ENCODE data around the gene ALOX12. TPM values are rescaled to one million over a fixed set of nuclear protein-coding genes. Genes with fewer than 3 reads are reported as not detected.
"Not testable (repeated sequence)": the region's sequence is repeated elsewhere in the genome, so short reads cannot be mapped to it uniquely, and the experiment has no call there.

Gene ALOX12
- total RNA-seq, 2 experiments from 2014 or later = not detected

DNA sequence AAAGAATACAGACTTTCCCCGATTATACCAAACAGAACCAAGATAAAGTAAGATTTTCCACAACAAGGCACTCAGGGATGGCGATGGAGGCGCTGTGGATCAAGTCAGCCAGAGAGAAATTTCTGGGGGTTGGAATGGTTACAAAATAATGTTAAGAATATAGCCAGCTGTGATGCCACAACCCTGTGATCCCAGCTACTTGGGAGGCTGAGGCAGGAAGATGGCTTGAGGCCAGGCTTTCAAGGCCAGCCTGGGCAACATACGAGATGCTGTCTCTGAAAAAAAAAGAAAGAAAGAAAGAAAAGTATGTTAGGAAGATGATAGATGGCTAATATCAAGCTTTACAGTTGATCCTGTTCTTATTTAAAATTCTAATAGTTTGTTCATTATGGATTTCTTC is 10.6 kb upstream of the ALOX12 start:
- H3K4me3 Mint-ChIP-seq = no peak overlapping the region
- DNase-seq (no peak), ATAC-seq (no peak)
- H3K27me3 Mint-ChIP-seq = no peaks in the 10 kb centered on the region
- ChIA-PET CTCF (interaction anchor here (0.6 to 2.4 kb wide), 6 partner anchors 15 to 1752 kb away, joined by 3 to 8 read pairs (median 4); no protein-coding TSS in a partner anchor), POLR2A (no interaction called here)
- intact Hi-C loops (cut with DNase I, micrococcal nuclease) = no loop called here
- H3K4me1 Mint-ChIP-seq = peaks cover 12% of the 10 kb centered on the region
- H3K36me3 Mint-ChIP-seq (ENCODE audit: low read depth) = no peaks in the 10 kb centered on the region
- H3K27ac Mint-ChIP-seq = no peak overlapping the region
- no peaks in the 10 kb centered on the region for H3K9me3 Mint-ChIP-seq (ENCODE audit: low read depth)

DNA sequence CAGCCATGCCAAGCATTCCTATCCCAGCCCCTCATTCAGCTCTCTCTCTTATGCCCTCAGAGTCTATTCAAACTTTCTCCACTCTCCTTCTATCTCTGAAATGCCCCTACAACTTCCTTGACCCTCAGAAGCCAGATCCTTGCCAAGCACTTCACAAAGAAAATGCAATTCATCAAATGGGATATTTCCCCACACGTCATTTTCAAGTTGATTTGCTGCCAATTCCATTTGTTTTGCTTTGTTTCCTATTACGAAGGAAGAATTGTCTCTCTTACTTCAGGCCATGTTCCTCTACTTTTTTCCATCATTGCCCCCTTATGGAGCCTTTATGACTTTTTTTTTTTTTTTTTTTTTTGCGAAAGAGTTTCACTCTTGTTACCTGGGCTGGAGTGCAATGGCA is 9.2 kb upstream of the ALOX12 start:
- no peak for DNase-seq
- H3K4me1 Mint-ChIP-seq = peaks cover 2% of the 10 kb centered on the region
- H3K4me3 Mint-ChIP-seq = no peak overlapping the region
- H3K9me3 Mint-ChIP-seq (ENCODE audit: low read depth) = no peaks in the 10 kb centered on the region
- ATAC-seq = no peak
- CTCF ChIA-PET = interaction anchor here (1.0 to 1.7 kb wide), 2 partner anchors 13 to 59 kb away, joined by 3 to 6 read pairs; no protein-coding TSS in a partner anchor
- intact Hi-C loops (cut with DNase I, micrococcal nuclease) = no loop called here
- no peaks in the 10 kb centered on the region for H3K27me3 Mint-ChIP-seq
- no peak overlapping the region for H3K27ac Mint-ChIP-seq
- no peaks in the 10 kb centered on the region for H3K36me3 Mint-ChIP-seq (ENCODE audit: low read depth)
- POLR2A ChIA-PET = no interaction called here

DNA sequence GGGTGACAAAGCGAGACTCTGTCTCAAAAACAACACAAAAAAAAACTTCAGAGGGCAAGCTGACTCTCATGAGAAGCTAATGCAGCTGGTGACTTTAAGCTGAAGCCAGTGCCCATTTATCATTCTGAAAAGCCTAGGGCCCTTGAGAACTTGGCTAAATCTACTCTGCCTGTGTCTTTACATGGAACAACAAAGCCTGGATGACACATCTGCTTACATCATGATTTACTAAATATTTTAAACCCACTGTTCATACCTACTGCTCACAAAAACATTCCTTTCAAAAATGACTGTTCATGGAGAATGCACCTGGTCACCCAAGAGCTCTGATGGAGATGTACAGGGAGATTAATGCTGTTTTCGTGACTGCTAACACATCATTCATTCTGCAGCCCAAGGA is 6.1 kb upstream of the ALOX12 start:
- Mint-ChIP-seq H3K4me1 (peaks cover 2% of the 10 kb centered on the region), H3K9me3 (ENCODE audit: low read depth) (no peaks in the 10 kb centered on the region), H3K27me3 (no peaks in the 10 kb centered on the region), H3K36me3 (ENCODE audit: low read depth) (no peaks in the 10 kb centered on the region), H3K27ac (no peak overlapping the region), H3K4me3 (no peak overlapping the region)
- ChIA-PET POLR2A (no interaction called here), CTCF (interaction anchor here (0.6 to 1.2 kb wide), 4 partner anchors 13 to 193 kb away, joined by 3 to 7 read pairs (median 4); no protein-coding TSS in a partner anchor)
- DNase-seq (no peak), ATAC-seq (no peak)
- intact Hi-C loops (cut with DNase I, micrococcal nuclease) = no loop called here

DNA sequence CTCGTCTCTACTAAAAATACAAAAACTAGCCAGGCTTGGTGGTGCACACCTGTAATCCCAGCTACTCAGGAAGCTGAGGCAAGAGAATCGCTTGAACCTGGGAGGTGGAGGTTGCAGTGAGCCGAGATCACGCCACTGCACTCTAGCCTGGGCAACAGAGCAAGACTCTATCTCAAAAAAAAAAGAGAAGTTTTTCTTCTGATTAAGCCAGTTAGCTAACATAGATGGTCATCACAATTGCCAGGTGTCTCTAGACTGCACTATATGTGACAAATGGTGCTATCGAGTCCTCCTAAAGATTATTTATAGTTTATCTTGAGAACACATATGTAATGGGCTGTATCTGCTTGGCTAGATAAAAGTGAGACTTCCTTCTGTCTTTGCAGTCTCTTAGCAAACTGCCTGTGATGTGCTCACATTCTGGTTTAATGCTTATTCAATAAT is 2.2 kb upstream of the ALOX12 start:
- H3K4me3 Mint-ChIP-seq; ATAC-seq; H3K9me3 Mint-ChIP-seq (ENCODE audit: low read depth); H3K4me1 Mint-ChIP-seq; POLR2A ChIA-PET; H3K27me3 Mint-ChIP-seq; DNase-seq; H3K27ac Mint-ChIP-seq; intact Hi-C loops (cut with DNase I, micrococcal nuclease): not testable (repeated sequence)
- H3K36me3 Mint-ChIP-seq (ENCODE audit: low read depth) = peaks cover 13% of the 10 kb centered on the region
- CTCF ChIA-PET = interaction anchor here (1.0 to 2.1 kb wide), 4 partner anchors 9 to 83 kb away, joined by 3 to 9 read pairs (median 4); no protein-coding TSS in a partner anchor

DNA sequence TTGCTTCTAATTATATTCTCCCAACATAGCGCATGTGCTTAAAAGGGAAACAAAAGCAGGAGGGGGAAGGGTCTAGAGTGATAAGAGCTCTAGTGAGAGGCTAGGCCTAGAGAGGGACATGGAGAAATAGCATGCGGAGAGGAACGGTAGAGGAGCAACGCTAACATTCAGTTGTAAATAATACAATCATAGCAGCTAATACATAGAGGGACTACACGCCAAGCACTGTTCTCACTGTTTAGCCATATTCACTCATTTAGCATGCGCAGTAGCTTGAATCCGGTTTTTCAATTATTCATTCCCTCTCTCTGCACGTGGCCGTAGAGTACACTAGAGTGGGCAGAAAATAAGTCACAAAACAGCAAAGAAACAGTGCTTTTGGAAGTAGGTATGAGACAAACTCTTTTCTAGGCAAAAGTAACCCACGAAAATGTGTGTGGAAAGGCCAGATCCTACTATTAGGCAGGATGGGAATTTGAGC is 1.7 kb upstream of the ALOX12 start:
- CTCF ChIA-PET = interaction anchor here (1.0 to 2.1 kb wide), 5 partner anchors 9 to 83 kb away, joined by 3 to 14 read pairs (median 5); no protein-coding TSS in a partner anchor
- no peaks in the 10 kb centered on the region for H3K4me1 Mint-ChIP-seq
- no peak for DNase-seq
- intact Hi-C loops (cut with DNase I, micrococcal nuclease) = no loop called here
- no peak overlapping the region for H3K27ac Mint-ChIP-seq
- POLR2A ChIA-PET = no interaction called here
- peaks cover 13% of the 10 kb centered on the region for H3K36me3 Mint-ChIP-seq (ENCODE audit: low read depth)
- H3K27me3 Mint-ChIP-seq = no peaks in the 10 kb centered on the region
- H3K9me3 Mint-ChIP-seq (ENCODE audit: low read depth) = no peaks in the 10 kb centered on the region
- no peak for ATAC-seq
- no peak overlapping the region for H3K4me3 Mint-ChIP-seq

DNA sequence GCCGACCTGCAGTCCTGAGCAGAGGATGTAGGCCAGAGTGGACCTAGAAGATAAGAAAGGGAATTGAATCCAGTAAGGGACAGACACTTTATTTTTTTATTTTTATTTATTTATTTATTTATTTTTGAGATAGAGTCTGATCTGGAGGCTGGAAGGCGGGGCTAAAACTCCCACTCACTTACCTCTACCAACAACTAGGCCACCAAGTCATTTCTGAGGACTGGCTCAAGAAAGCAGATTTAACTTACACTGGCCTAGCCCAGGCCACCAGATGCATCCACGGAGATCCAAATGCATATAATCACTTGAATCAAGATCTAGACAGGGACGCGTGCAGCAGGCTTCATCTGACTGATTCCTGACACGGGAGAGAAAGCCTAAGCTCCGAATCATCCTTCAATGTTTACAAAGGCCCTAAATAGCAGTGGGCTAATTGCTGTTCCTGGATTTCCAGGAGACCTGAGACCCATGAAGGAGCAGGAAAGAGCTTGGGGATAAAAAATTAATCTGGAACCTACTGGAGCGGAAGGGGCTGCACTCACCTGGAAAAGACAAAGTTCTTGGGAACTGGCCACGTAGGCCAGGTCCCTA is 1.1 kb upstream of the ALOX12 start:
- DNase-seq = no peak
- intact Hi-C loops (cut with DNase I, micrococcal nuclease) = no loop called here
- H3K27ac Mint-ChIP-seq = no peak overlapping the region
- H3K9me3 Mint-ChIP-seq (ENCODE audit: low read depth) = no peaks in the 10 kb centered on the region
- CTCF ChIA-PET = interaction anchor here (1.0 to 2.1 kb wide), 4 partner anchors 9 to 84 kb away, joined by 4 to 14 read pairs (median 6); no protein-coding TSS in a partner anchor
- H3K4me3 Mint-ChIP-seq = no peak overlapping the region
- H3K36me3 Mint-ChIP-seq (ENCODE audit: low read depth) = peaks cover 13% of the 10 kb centered on the region
- no peaks in the 10 kb centered on the region for H3K27me3 Mint-ChIP-seq
- no peak for ATAC-seq
- no peaks in the 10 kb centered on the region for H3K4me1 Mint-ChIP-seq
- POLR2A ChIA-PET = no interaction called here

DNA sequence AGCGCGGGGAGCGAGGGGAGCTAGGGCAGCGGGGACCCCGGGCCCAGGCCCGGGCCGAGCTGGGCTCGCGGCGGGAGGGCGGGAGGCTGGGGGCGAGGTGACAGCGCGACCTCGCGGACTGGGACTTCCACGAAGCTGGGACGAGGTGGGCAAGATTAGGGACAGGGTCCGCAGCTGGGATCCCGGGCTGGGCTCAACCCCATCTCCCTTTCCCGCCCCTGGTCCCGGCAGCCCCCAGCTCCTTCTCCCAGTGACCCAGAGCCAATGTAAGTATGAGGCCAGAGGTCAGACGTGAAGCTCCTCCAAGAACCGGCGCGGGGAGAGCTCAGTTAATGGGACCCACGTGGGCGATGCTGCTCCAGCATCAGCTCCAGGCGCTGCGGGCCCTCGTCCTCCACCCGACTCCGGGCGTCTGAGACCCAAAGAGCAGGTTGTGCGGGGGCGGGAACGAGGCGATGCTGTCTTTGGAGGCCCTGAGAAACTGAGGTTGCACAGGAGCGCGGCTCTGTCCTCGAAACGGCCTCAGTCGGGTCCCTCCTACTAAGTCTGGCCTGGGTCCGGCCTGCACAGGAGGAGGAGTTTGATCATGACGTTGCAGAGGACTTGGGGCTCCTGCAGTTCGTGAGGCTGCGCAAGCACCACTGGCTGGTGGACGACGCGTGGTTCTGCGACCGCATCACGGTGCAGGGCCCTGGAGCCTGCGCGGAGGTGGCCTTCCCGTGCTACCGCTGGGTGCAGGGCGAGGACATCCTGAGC is 585 bp downstream of the ALOX12 start:
- Mint-ChIP-seq H3K4me1 (no peaks in the 10 kb centered on the region), H3K36me3 (ENCODE audit: low read depth) (peaks cover 24% of the 10 kb centered on the region), H3K9me3 (ENCODE audit: low read depth) (no peaks in the 10 kb centered on the region), H3K27ac (no peak overlapping the region), H3K27me3 (no peaks in the 10 kb centered on the region), H3K4me3 (no peak overlapping the region)
- no peak for DNase-seq
- ATAC-seq = no peak
- intact Hi-C loops (cut with DNase I, micrococcal nuclease) = no loop called here
- POLR2A ChIA-PET = no interaction called here
- CTCF ChIA-PET = interaction anchor here (1.8 to 2.1 kb wide), 2 partner anchors 8 to 86 kb away, joined by 4 to 14 read pairs; no protein-coding TSS in a partner anchor

DNA sequence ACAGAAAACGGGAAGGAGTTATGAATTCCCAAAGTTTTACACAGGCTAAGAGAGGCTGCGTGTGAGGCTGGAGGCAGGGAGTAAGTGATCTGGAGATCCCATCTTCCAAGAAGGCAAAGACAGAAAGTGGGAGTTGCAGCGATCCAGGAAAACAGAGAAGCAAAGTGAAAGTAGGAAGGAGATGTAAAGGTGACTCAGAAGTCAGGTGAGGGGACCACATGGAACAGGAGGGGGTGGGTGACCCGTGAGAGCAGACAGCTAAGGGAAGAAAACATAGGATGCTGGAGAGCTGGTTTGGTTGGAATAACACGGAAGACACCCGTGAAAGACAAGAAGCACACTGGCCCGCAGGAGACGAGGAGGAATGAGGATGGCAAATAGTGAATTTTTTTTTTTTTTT is 1.3 kb downstream of the ALOX12 start:
- peaks cover 29% of the 10 kb centered on the region for H3K36me3 Mint-ChIP-seq (ENCODE audit: low read depth)
- no peaks in the 10 kb centered on the region for H3K27me3 Mint-ChIP-seq
- no peak overlapping the region for H3K27ac Mint-ChIP-seq
- POLR2A ChIA-PET = no interaction called here
- H3K9me3 Mint-ChIP-seq (ENCODE audit: low read depth) = no peaks in the 10 kb centered on the region
- intact Hi-C loops (cut with DNase I, micrococcal nuclease) = no loop called here
- ATAC-seq (no peak), DNase-seq (no peak)
- H3K4me3 Mint-ChIP-seq = no peak overlapping the region
- H3K4me1 Mint-ChIP-seq = no peaks in the 10 kb centered on the region
- CTCF ChIA-PET = interaction anchor here (0.7 kb wide), 1 partner anchor 174 kb away, joined by 3 read pairs; no protein-coding TSS in a partner anchor

DNA sequence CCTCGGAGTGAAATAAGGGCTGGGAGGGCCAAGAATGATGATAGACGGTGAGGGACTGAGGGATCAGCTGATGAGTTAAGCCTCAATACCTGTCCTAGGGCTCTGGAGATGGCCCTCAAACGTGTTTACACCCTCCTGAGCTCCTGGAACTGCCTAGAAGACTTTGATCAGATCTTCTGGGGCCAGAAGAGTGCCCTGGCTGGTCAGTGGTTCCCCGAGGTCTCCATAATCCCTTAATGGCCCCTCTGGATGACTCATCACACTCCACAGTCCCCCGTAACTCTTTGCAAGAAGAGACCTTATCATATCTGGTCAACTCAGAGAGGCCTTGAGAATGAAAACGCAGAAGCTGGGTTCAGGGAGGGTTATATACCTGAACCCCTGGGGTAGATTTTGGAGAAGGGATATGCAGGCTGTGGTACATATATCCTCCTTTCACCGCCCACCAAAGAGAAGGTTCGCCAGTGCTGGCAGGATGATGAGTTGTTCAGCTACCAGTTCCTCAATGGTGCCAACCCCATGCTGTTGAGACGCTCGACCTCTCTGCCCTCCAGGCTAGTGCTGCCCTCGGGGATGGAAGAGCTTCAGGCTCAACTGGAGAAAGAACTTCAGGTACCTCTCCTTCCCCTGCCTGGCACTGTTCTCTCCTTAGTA is 3.1 kb downstream of the ALOX12 start:
- H3K27ac Mint-ChIP-seq = no peak overlapping the region
- no peaks in the 10 kb centered on the region for H3K9me3 Mint-ChIP-seq (ENCODE audit: low read depth)
- POLR2A ChIA-PET = no interaction called here
- no peak for ATAC-seq
- H3K4me1 Mint-ChIP-seq = no peaks in the 10 kb centered on the region
- CTCF ChIA-PET = interaction anchor here (0.7 to 2.3 kb wide), 6 partner anchors 9 to 281 kb away, joined by 3 to 11 read pairs (median 5); no protein-coding TSS in a partner anchor
- H3K27me3 Mint-ChIP-seq = no peaks in the 10 kb centered on the region
- intact Hi-C loops (cut with DNase I, micrococcal nuclease) = no loop called here
- H3K4me3 Mint-ChIP-seq = no peak overlapping the region
- DNase-seq = no peak
- H3K36me3 Mint-ChIP-seq (ENCODE audit: low read depth) = peaks cover 32% of the 10 kb centered on the region

DNA sequence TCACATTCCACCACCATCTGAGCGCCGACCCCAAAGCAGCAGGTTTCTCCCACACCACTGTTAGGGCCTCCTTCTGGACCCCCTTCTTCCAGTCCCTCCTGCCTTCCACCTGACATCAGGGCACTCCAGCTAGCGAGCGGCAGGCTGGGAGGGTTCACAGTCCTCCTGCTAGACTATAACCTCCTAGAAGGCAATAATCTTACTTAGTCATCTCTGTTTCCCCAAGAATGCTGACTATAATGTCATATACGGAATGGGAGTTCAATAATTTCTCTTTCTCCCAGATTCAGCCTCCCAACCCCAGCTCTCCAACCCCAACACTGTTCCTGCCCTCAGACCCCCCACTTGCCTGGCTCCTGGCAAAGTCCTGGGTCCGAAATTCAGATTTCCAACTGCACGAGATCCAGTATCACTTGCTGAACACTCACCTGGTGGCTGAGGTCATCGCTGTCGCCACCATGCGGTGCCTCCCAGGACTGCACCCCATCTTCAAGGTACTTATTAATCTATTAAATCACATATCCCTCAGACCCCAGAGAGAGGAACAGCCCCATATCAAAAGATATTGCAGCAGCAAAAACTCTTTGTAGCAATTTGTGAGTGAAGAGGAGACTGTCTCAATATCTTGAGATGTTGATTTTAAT is 5.6 kb downstream of the ALOX12 start:
- POLR2A ChIA-PET = no interaction called here
- Mint-ChIP-seq H3K27ac (peak overlapping the region; percentile 35), H3K27me3 (no peaks in the 10 kb centered on the region), H3K4me3 (no peak overlapping the region), H3K9me3 (ENCODE audit: low read depth) (no peaks in the 10 kb centered on the region), H3K4me1 (peaks cover 6% of the 10 kb centered on the region), H3K36me3 (ENCODE audit: low read depth) (peaks cover 36% of the 10 kb centered on the region)
- intact Hi-C loops (cut with DNase I, micrococcal nuclease) = no loop called here
- DNase-seq (peak; percentile 70), ATAC-seq (no peak)
- CTCF ChIA-PET = interaction anchor here (0.5 to 7.4 kb wide), 7 partner anchors 11 to 158 kb away, joined by 3 to 157 read pairs (median 3); no protein-coding TSS in a partner anchor

Measured in activated CD4-positive, alpha-beta T cell treated with anti-CD3 and anti-CD28 coated beads for 36 hours (primary cell).